ENCODE data around the gene CRYM. TPM values are rescaled to one million over a fixed set of nuclear protein-coding genes. Genes with fewer than 3 reads are reported as not detected.
"Not testable (repeated sequence)": the region's sequence is repeated elsewhere in the genome, so short reads cannot be mapped to it uniquely, and the experiment has no call there.

CRYM gene
- total RNA-seq, 2 donors from 2014 or later = 10.4 to 14.0 TPM

GRCh38 chr16:21301168-21301894, 23.2 kb upstream of the CRYM start:
- H3K27ac ChIP-seq = peak overlapping the region; percentile 96
- peak overlapping the region; percentile 74 for H3K4me3 ChIP-seq
- intact Hi-C loops (cut with DNase I) = loop anchor here (2.0 to 5.0 kb wide), 2 partner anchors 115 to 144 kb away; partner anchors contain the start of gene LDAF1
- no peaks in the 10 kb centered on the region for H3K27me3 ChIP-seq
- H3K9ac ChIP-seq (ENCODE audit: low read depth in 2 of 2, low read length in 2 of 2) = peak overlapping the region; percentile 65 to 91
- H3K4me1 ChIP-seq = peaks cover 5% of the 10 kb centered on the region
- TF ChIP-seq CTCF (IDR thresholded peaks at IDR 0.05) = no peak
- H3K36me3 ChIP-seq = no peaks in the 10 kb centered on the region
- H3K9me3 ChIP-seq = no peaks in the 10 kb centered on the region
- DNase-seq = peak; percentile 93

GRCh38 chr16:21300309-21301167, 22.4 kb upstream of the CRYM start:
- H3K4me3 ChIP-seq = peak overlapping the region; percentile 74
- peak; percentile 100 for DNase-seq
- H3K27me3 ChIP-seq = no peaks in the 10 kb centered on the region
- intact Hi-C loops (cut with DNase I) = loop anchor here (2.0 to 5.0 kb wide), 2 partner anchors 114 to 143 kb away; partner anchors contain the start of gene LDAF1
- peak overlapping the region; percentile 96 for H3K27ac ChIP-seq
- no peaks in the 10 kb centered on the region for H3K9me3 ChIP-seq
- H3K36me3 ChIP-seq = no peaks in the 10 kb centered on the region
- H3K9ac ChIP-seq (ENCODE audit: low read depth in 2 of 2, low read length in 2 of 2) = peak overlapping the region; percentile 65 to 91
- H3K4me1 ChIP-seq = peaks cover 5% of the 10 kb centered on the region
- peak; percentile 62 for TF ChIP-seq CTCF (IDR thresholded peaks at IDR 0.05)

- not testable (repeated sequence) for H3K9me3 ChIP-seq; H3K4me3 ChIP-seq; H3K36me3 ChIP-seq; H3K4me1 ChIP-seq; H3K27ac ChIP-seq; H3K27me3 ChIP-seq; H3K9ac ChIP-seq (ENCODE audit: low read depth in 2 of 2, low read length in 2 of 2); DNase-seq
- intact Hi-C loops (cut with DNase I) = loop anchor here (10.0 kb wide), 1 partner anchor 265 kb away; no protein-coding TSS in a partner anchor
Observed at GRCh38 chr16:21289789-21290188, 11.7 kb upstream of the CRYM start.

- H3K36me3 ChIP-seq = no peaks in the 10 kb centered on the region
- H3K9ac ChIP-seq (ENCODE audit: low read depth in 2 of 2, low read length in 2 of 2) = no peak overlapping the region
- no peak overlapping the region for H3K27ac ChIP-seq
- H3K9me3 ChIP-seq = no peaks in the 10 kb centered on the region
- peaks cover 4% of the 10 kb centered on the region for H3K4me1 ChIP-seq
- H3K4me3 ChIP-seq = no peak overlapping the region
- H3K27me3 ChIP-seq = peaks cover 16% of the 10 kb centered on the region
- DNase-seq = no peak
- no peak for TF ChIP-seq CTCF (IDR thresholded peaks at IDR 0.05)
- intact Hi-C loops (cut with DNase I) = loop anchor here (10.0 kb wide), 1 partner anchor 269 kb away; no protein-coding TSS in a partner anchor
Observed at GRCh38 chr16:21285314-21285713, 7.2 kb upstream of the CRYM start.

GRCh38 chr16:21284414-21284813, 6.3 kb upstream of the CRYM start:
- Histone ChIP-seq H3K27ac (no peak overlapping the region), H3K27me3 (peaks cover 16% of the 10 kb centered on the region), H3K9ac (ENCODE audit: low read depth in 2 of 2, low read length in 2 of 2) (no peak overlapping the region), H3K9me3 (no peaks in the 10 kb centered on the region), H3K4me3 (peak overlapping the region; percentile 36), H3K4me1 (peaks cover 4% of the 10 kb centered on the region), H3K36me3 (no peaks in the 10 kb centered on the region)
- TF ChIP-seq CTCF (IDR thresholded peaks at IDR 0.05) = no peak
- DNase-seq = no peak
- intact Hi-C loops (cut with DNase I) = loop anchor here (10.0 kb wide), 1 partner anchor 270 kb away; no protein-coding TSS in a partner anchor
